Thoracic aorta (tissue), 2 donors: Measurements from ENCODE around the gene TOMM6. TPM values are rescaled to one million over a fixed set of nuclear protein-coding genes. Genes with fewer than 3 reads are reported as not detected.

Experiments
- ATAC-seq: fragments of 150-250 bp; one replicate; pipeline ENCODE4 v1.8.0; 2017; ENCODE audit warnings: low read depth; ENCODE audit not compliant: insufficient number of reproducible peaks, low FRiP score
- DNase-seq: peaks from one replicate; pipeline ENCODE4 v3.0.0-alpha.2; 2020; ENCODE audit warnings: low spot score
- H3K27ac ChIP-seq, 2 donors: fragments of 200-600 bp; sonication (generic); 1 replicate in 1 of 2; 2 replicates in 1 of 2; pipeline ENCODE4 v1.5.1; 2016; ENCODE audit warnings: mild to moderate bottlenecking in 2 of 2, moderate library complexity in 2 of 2
- H3K27me3 ChIP-seq: fragments of 200-600 bp; sonication (generic); replicated peaks from 2 replicates; pipeline ENCODE4 v1.6.0; 2016; ENCODE audit warnings: mild to moderate bottlenecking; ENCODE audit not compliant: insufficient read depth
- H3K36me3 ChIP-seq: fragments of 200-600 bp; sonication (generic); one replicate; pipeline ENCODE4 v1.5.1; 2016
- H3K4me1 ChIP-seq, 2 donors: fragments of 200-600 bp; sonication (generic); 1 replicate in 1 of 2; 2 replicates in 1 of 2; pipeline versions ENCODE4 v1.5.1 to v1.6.0; 2016; ENCODE audit warnings: low read depth in 2 of 2, mild to moderate bottlenecking in 1 of 2; ENCODE audit not compliant: control insufficient read depth in 1 of 2
- H3K4me3 ChIP-seq: fragments of 200-600 bp; sonication (generic); 2 replicates; pipeline ENCODE4 v1.5.1; 2016; ENCODE audit warnings: mild to moderate bottlenecking
- H3K9me3 ChIP-seq: fragments of 200-600 bp; sonication (generic); 2 replicates; pipeline ENCODE4 v1.5.1; 2016
- total RNA-seq, 2 donors: library from RNA; depleted of rRNA; stranded (reverse); fragments of >200 nt; gene quantifications; one replicate each; pipeline versions ENCODE4 v1.1.0 to v1.2.3, GENCODE V29; 2016
- TF ChIP-seq, protein P1 (sequence below): fragments of 200-600 bp; sonication (generic); IDR thresholded peaks from one replicate; pipeline ENCODE4 v1.5.1; 2019; ENCODE audit warnings: antibody characterized with exemption

The TOMM6 gene
- total RNA-seq, 2 donors from 2014 or later, result 62.7 to 63.1 TPM

DNA sequence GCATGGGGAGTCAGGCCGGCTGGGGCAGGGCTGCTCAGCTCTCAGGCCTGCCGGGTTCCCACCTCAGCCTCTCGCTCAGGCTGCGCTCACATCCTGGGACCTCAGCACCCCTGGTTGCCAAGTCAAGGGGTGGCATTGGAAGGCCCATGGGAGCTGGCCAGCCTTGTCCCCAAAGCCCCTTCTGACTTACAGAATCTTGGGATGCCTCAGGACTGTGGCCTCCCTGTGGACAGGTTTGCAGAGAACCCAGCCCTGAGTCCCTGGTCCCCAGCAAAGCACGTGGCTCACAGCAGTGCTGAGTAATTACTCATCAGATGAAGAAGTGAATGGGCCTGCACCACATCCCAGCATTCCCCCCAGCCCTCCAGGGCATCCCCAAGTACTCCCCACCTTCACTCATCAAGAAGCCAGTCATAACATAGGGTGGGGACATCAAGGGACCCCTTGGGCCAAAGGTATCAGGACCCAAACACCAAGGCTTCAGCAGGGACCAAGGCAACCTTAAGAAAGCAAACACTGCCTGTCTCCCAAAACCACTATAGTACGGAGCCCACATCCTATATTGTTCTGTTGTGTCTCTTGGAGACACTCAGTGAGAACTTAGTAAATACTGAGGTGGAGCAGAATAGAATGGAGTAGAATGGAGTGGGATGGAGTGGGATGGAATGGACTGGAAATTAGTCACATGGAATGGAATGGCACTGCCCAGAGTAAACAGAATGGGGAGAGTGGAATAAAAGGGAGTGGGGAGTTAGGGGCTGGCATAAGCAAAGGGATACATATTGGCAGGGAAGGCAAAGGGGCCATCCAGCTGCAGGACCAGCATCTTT lies 43.9 kb upstream of the TOMM6 start:
- TF ChIP-seq, protein P1, sequence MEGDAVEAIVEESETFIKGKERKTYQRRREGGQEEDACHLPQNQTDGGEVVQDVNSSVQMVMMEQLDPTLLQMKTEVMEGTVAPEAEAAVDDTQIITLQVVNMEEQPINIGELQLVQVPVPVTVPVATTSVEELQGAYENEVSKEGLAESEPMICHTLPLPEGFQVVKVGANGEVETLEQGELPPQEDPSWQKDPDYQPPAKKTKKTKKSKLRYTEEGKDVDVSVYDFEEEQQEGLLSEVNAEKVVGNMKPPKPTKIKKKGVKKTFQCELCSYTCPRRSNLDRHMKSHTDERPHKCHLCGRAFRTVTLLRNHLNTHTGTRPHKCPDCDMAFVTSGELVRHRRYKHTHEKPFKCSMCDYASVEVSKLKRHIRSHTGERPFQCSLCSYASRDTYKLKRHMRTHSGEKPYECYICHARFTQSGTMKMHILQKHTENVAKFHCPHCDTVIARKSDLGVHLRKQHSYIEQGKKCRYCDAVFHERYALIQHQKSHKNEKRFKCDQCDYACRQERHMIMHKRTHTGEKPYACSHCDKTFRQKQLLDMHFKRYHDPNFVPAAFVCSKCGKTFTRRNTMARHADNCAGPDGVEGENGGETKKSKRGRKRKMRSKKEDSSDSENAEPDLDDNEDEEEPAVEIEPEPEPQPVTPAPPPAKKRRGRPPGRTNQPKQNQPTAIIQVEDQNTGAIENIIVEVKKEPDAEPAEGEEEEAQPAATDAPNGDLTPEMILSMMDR, result no peak
- ATAC-seq (no peak), DNase-seq (no peak)
- no peak overlapping the region for H3K4me3 ChIP-seq
- H3K27me3 ChIP-seq, result no peaks in the 10 kb centered on the region
- no peaks in the 10 kb centered on the region for H3K9me3 ChIP-seq
- H3K4me1 ChIP-seq, result no peaks in the 10 kb centered on the region
- H3K36me3 ChIP-seq, result no peaks in the 10 kb centered on the region
- no peak overlapping the region for H3K27ac ChIP-seq

DNA sequence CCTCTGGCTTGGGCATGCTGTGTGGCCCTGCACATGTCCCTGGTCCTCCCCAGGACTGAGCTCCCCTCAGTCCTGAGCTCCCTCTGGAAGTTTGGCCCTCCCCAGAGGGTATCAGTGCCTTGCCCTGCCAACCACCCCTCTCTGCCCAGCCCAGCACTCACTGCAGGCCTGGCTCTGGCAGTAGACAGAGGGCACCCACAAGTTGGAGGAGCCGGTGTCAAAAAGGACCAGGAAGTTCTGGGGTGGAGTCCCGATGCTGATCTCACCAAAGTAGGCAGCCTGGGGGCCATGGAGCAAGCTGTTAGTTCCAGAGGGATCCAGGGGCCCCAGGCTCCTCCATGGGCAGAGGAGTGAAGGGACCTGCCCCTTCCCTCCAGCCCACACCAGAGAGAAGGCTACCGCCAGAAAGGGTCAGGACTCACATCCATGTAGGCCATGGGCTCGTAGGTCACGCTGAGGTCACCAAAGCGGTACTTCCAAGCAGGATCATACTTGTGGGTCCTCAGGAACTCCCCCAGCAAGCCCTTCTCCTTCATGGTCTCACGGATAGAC lies 43.2 kb upstream of the TOMM6 start:
- TF ChIP-seq, protein P1, result no peak
- Histone ChIP-seq H3K4me3 (no peak overlapping the region), H3K36me3 (no peaks in the 10 kb centered on the region), H3K4me1 (no peaks in the 10 kb centered on the region), H3K27ac (no peak overlapping the region), H3K9me3 (no peaks in the 10 kb centered on the region), H3K27me3 (no peaks in the 10 kb centered on the region)
- ATAC-seq (no peak), DNase-seq (no peak)

DNA sequence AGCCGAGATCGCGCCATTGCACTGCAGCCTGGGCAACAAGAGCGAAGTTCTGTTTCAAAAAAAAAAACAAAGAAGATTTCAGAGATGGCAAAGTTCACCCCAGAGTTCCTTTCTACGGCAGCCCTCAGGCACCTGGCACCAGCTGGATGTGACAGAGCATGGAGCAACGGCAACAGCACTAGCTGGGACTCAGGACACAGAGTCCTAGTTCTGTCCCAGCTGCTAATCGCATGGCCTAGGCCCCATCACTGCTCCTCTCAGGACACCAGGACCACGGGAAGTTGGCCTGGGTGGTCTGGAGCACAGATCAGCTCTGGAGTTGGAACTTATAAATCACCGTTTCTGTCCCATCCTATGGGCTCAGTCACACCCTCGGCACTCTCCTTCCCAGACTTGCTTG lies 41.4 kb upstream of the TOMM6 start:
- Histone ChIP-seq H3K4me3 (no peak overlapping the region), H3K27ac (no peak overlapping the region), H3K27me3 (no peaks in the 10 kb centered on the region), H3K9me3 (no peaks in the 10 kb centered on the region), H3K36me3 (no peaks in the 10 kb centered on the region), H3K4me1 (no peaks in the 10 kb centered on the region)
- no peak for DNase-seq
- ATAC-seq, result no peak
- TF ChIP-seq, protein P1, result no peak

DNA sequence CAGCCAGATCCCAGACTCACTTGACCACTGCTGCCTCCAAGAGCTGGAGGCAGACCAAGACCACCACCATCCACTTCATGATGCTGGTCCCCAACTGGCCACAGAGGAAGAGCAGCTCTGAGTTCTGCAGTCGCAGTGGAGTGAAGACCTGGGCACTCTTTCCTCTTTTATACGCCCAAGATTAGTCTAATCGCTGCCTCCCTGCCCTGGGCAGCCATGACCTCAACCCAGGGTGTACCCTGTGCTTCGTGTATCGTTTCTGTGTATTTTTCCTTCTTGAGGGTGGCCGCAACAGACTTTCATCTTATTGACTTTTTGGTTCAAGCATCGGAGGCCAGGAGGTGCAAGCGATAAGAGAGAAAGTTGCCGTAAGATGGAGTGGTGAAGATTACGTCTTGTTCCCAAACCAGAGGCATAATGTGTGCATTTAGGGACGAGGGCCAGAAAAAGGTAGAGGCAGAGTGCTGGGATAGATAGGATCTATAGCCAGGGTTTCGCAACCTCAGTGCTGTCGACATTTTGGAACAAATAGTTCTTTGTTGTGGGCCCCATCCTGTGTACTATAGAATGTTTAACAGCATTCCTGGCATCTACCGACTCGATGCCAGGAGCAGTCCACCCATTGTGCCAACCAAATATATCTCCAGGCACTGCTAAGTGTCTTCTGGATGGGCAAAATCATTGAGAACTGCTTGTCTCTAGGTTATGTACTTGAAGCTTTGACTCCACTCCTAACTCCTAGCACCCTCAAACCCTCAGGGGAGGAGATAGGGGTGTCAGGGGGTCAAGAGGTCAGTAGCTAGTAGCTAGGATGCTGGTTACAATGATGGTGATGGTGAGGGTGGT lies 40.0 kb upstream of the TOMM6 start, which contains the start of gene PGC:
Gene PGC, minus strand, starts transcription at position 142 of the 846 bp plus-strand sequence. Its CDS starts 63 bp downstream, at position 79.
- Histone ChIP-seq H3K4me1 (no peaks in the 10 kb centered on the region), H3K4me3 (no peak within 1 kb of the TSS), H3K27ac (no peak within 1 kb of the TSS), H3K27me3 (no peaks in the 10 kb centered on the region), H3K36me3 (no peaks in the 10 kb centered on the region), H3K9me3 (no peaks in the 10 kb centered on the region)
- DNase-seq (no peak), ATAC-seq (no peak)
- TF ChIP-seq, protein P1, result no peak

DNA sequence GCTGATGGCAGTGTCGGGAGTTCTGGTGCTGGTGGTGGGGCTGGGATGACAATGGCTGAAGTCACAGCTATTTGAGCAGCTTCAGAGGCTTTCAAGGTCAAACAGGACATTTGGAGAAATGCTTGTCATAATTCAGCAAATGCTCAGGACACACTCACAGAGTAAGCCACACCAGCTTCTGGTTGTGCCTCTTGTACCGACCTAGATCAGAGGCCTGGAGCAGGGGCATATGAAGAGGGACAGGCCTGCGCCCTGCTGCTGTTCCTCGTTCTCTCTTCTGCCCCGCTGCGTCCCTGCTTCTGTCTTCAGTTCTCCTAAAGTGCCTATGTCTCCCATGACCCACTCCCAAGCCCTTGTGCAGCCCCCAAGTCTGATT lies 39.4 kb upstream of the TOMM6 start:
- ATAC-seq, result no peak
- Histone ChIP-seq H3K4me1 (no peaks in the 10 kb centered on the region), H3K4me3 (no peak overlapping the region), H3K9me3 (no peaks in the 10 kb centered on the region), H3K27me3 (no peaks in the 10 kb centered on the region), H3K36me3 (no peaks in the 10 kb centered on the region), H3K27ac (no peak overlapping the region)
- TF ChIP-seq, protein P1, result no peak
- DNase-seq, result no peak
